ENCODE measurements around the gene APOBR.

- TF ChIP-seq EZH2 (optimal IDR thresholded peaks at IDR 0.05; ENCODE audit: low read depth, low read length): no peak
- no peak for TF ChIP-seq CTCF (IDR thresholded peaks at IDR 0.05; ENCODE audit: low read length)
Observed at GRCh38 chr16:28543072-28543471, 48.6 kb downstream of the APOBR start.
